Vagina (tissue), 2 donors: ENCODE data around the gene FBXO10.

Experiments
- POLR2A ChIP-seq, 2 donors: fragments of 450-650 bp; IDR thresholded peaks; one replicate each; pipeline ENCODE4 v1.6.1; 2017; ENCODE audit warnings: antibody characterized with exemption in 2 of 2, mild to moderate bottlenecking in 2 of 2, moderate library complexity in 2 of 2
- POLR2AphosphoS5 ChIP-seq, 2 donors: sonication (generic); formaldehyde crosslinking; IDR thresholded peaks; one replicate each; pipeline ENCODE4 v1.9.0; 2017; ENCODE audit warnings: antibody characterized with exemption in 2 of 2, mild to moderate bottlenecking in 2 of 2, low read depth in 1 of 2; ENCODE audit not compliant: insufficient read depth in 1 of 2
- TF ChIP-seq, protein P1 (sequence below), 3 experiments: fragments of 450-650 bp in 2 of 3; fragments of 200-600 bp in 1 of 3; sonication (generic) in 1 of 3; IDR thresholded peaks; one replicate each; pipeline ENCODE4 v1.5.1; 2017 to 2019; ENCODE audit warnings: antibody characterized with exemption in 3 of 3, mild to moderate bottlenecking in 2 of 3, moderate library complexity in 2 of 3

DNA sequence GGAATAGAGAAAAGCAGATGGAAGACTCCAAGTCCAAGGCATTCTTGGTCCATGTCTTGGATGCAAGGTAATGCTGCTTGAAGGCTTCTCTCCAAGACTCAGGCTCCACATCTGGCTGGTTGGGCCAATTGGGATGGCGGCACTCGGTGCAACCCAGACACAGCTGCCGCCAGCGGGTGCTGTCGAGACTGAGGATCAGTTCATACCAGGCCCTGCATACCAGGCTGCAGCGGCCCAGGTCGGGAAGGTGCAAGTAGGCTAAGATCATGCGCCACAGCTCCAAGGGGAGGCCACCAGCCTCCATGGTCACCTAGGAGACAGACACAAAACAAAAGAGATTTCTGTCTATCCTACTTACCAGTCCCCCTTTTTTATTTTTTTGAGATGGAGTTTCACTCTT, 34.7 kb downstream of the FBXO10 start:
- TF ChIP-seq, protein P1, sequence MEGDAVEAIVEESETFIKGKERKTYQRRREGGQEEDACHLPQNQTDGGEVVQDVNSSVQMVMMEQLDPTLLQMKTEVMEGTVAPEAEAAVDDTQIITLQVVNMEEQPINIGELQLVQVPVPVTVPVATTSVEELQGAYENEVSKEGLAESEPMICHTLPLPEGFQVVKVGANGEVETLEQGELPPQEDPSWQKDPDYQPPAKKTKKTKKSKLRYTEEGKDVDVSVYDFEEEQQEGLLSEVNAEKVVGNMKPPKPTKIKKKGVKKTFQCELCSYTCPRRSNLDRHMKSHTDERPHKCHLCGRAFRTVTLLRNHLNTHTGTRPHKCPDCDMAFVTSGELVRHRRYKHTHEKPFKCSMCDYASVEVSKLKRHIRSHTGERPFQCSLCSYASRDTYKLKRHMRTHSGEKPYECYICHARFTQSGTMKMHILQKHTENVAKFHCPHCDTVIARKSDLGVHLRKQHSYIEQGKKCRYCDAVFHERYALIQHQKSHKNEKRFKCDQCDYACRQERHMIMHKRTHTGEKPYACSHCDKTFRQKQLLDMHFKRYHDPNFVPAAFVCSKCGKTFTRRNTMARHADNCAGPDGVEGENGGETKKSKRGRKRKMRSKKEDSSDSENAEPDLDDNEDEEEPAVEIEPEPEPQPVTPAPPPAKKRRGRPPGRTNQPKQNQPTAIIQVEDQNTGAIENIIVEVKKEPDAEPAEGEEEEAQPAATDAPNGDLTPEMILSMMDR (IDR thresholded peaks at IDR 0.05) = no peak
- TF ChIP-seq POLR2A (IDR thresholded peaks at IDR 0.05) (no peak), POLR2AphosphoS5 (IDR thresholded peaks at IDR 0.05; ENCODE audit: insufficient read depth in 1 of 2, low read depth in 1 of 2) (no peak)
